Measurements from ENCODE around the gene ZNF280C. TPM values are rescaled to one million over a fixed set of nuclear protein-coding genes. Genes with fewer than 3 reads are reported as not detected.

Gene ZNF280C
- total RNA-seq, 4 donors from 2014 or later = 4.8 to 7.8 (median 6.8) TPM

DNA sequence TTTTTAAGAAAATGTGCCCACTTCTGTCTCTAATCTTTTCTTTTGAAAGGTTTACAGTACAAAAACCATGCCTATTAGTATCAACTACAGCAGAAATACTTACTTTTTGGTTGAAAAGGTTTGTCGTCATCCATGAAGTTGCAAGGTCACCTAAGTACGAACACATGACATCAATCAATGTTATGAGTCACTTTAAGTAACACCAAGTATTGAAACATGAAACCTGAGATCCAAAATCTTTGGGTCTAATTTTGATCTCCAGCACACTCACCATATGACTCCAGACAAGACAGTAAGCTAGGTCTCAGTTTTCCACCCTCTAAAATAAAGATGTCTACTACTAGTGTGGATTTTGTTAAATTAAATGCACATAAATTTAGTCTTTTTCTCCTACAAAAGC is 8.4 kb downstream of the ZNF280C start:
- Histone ChIP-seq H3K9me3 (no peaks in the 10 kb centered on the region), H3K27ac (no peak overlapping the region), H3K4me1 (no peaks in the 10 kb centered on the region), H3K4me3 (replicated peaks in 1 of 3) (no peak overlapping the region), H3K27me3 (no peaks in the 10 kb centered on the region), H3K36me3 (no peaks in the 10 kb centered on the region)
- 97 to 100% methylated on average over 2 of the region's 2 CpGs for WGBS, 2 donors
- TF ChIP-seq CTCF (IDR thresholded peaks at IDR 0.05) = no peak
- no peak for TF ChIP-seq POLR2A (IDR thresholded peaks at IDR 0.05)
- DNase-seq = no peak
- intact Hi-C loops (cut with DNase I) = no loop called here

- H3K4me3 ChIP-seq (replicated peaks in 1 of 3) = no peak overlapping the region
- no peaks in the 10 kb centered on the region for H3K4me1 ChIP-seq
- no peak overlapping the region for H3K27ac ChIP-seq
- no peaks in the 10 kb centered on the region for H3K27me3 ChIP-seq
- DNase-seq = no peak
- H3K36me3 ChIP-seq = no peaks in the 10 kb centered on the region
- no peaks in the 10 kb centered on the region for H3K9me3 ChIP-seq
- no peak for TF ChIP-seq POLR2A (IDR thresholded peaks at IDR 0.05)
- no peak for TF ChIP-seq CTCF (IDR thresholded peaks at IDR 0.05)
- intact Hi-C loops (cut with DNase I) = no loop called here
Observed at GRCh38 chrX:130253916-130254315, 14.8 kb downstream of the ZNF280C start.

- WGBS, 2 donors = 90 to 98% methylated on average over 13 to 14 of the region's 14 CpGs
- intact Hi-C loops (cut with DNase I) = no loop called here
- no peaks in the 10 kb centered on the region for H3K4me1 ChIP-seq
Observed at GRCh38 chrX:130251671-130252070, 17.0 kb downstream of the ZNF280C start.

GRCh38 chrX:130247996-130248395 is 20.7 kb downstream of the ZNF280C start:
- no peak for TF ChIP-seq CTCF (IDR thresholded peaks at IDR 0.05)
- TF ChIP-seq POLR2A (IDR thresholded peaks at IDR 0.05) = no peak
- H3K4me1 ChIP-seq = no peaks in the 10 kb centered on the region
- no peaks in the 10 kb centered on the region for H3K9me3 ChIP-seq
- H3K36me3 ChIP-seq = peaks cover 0 to 4% of the 10 kb centered on the region in 2 donors
- H3K27ac ChIP-seq = no peak overlapping the region
- no peaks in the 10 kb centered on the region for H3K27me3 ChIP-seq
- 91 to 97% methylated on average over 6 of the region's 6 CpGs for WGBS, 2 donors
- no peak for DNase-seq
- no peak overlapping the region for H3K4me3 ChIP-seq (replicated peaks in 1 of 3)
- intact Hi-C loops (cut with DNase I) = no loop called here

More at GRCh38 chrX:130251671-130252070, 17.0 kb downstream of the ZNF280C start:
- no peaks in the 10 kb centered on the region for H3K27me3 ChIP-seq
- TF ChIP-seq CTCF (IDR thresholded peaks at IDR 0.05) (no peak), POLR2A (IDR thresholded peaks at IDR 0.05) (no peak)
- H3K9me3 ChIP-seq = no peaks in the 10 kb centered on the region
- H3K36me3 ChIP-seq = no peaks in the 10 kb centered on the region
- no peak overlapping the region for H3K4me3 ChIP-seq (replicated peaks in 1 of 3)
- DNase-seq = no peak
- H3K27ac ChIP-seq = no peak overlapping the region

DNA sequence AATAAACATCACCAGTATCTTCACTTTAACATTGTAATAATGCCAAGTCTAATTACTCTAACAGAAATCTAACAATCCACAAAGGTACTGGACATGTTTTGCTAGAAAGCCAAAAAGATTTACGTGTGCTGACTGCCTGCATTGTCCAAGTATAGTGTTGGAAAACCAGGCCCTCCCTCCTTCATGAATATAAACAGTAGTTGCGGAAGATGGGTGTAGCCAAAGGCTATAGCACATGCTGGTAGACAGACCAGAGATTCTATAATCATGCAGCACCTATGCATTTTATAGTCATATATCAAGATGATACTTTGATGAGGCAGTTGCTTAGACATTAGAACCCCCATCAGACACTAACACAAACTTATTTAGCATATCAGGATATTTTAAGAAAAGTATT is 22.6 kb downstream of the ZNF280C start:
- Histone ChIP-seq H3K4me1 (no peaks in the 10 kb centered on the region), H3K4me3 (replicated peaks in 1 of 3) (no peak overlapping the region), H3K27ac (no peak overlapping the region), H3K36me3 (peaks cover 0 to 6% of the 10 kb centered on the region in 2 donors), H3K27me3 (no peaks in the 10 kb centered on the region), H3K9me3 (no peaks in the 10 kb centered on the region)
- no peak for TF ChIP-seq POLR2A (IDR thresholded peaks at IDR 0.05)
- TF ChIP-seq CTCF (IDR thresholded peaks at IDR 0.05) = no peak
- intact Hi-C loops (cut with DNase I) = no loop called here
- WGBS, 2 donors = 94 to 96% methylated on average over 2 of the region's 2 CpGs
- no peak for DNase-seq
